Mucosa of stomach (tissue), 1 donor: ENCODE data around the gene AFDN.

Experiments used
- H3K27me3 ChIP-seq: one replicate; pipeline ENCODE4 v1.7.0; 2013; ENCODE audit warnings: mild to moderate bottlenecking, low read length; ENCODE audit not compliant: control insufficient read depth, insufficient read depth
- H3K36me3 ChIP-seq: one replicate; pipeline ENCODE4 v1.7.0; 2013; ENCODE audit warnings: low read length; ENCODE audit not compliant: control insufficient read depth, insufficient read depth
- H3K4me1 ChIP-seq: one replicate; pipeline ENCODE4 v1.7.0; 2013; ENCODE audit warnings: mild to moderate bottlenecking, low read length; ENCODE audit not compliant: control insufficient read depth, insufficient read depth
- H3K4me3 ChIP-seq: one replicate; pipeline ENCODE4 v1.7.0; 2013; ENCODE audit warnings: low read length
- H3K9ac ChIP-seq: one replicate; pipeline ENCODE4 v1.7.0; 2013; ENCODE audit warnings: mild to moderate bottlenecking, low read length, moderate library complexity
- H3K9me3 ChIP-seq: one replicate; pipeline ENCODE4 v1.7.0; 2013; ENCODE audit warnings: mild to moderate bottlenecking, low read length, moderate library complexity; ENCODE audit not compliant: control insufficient read depth
- donor health status: Pancreatic carcinoma.

AFDN gene

GRCh38 chr6:167872538-167873210 lies 46.0 kb downstream of the AFDN start:
- Histone ChIP-seq H3K4me1 (no peaks in the 10 kb centered on the region), H3K9me3 (no peaks in the 10 kb centered on the region), H3K4me3 (no peak overlapping the region), H3K27me3 (no peaks in the 10 kb centered on the region), H3K9ac (no peak overlapping the region), H3K36me3 (no peaks in the 10 kb centered on the region)

- Histone ChIP-seq H3K27me3 (no peaks in the 10 kb centered on the region), H3K4me1 (no peaks in the 10 kb centered on the region), H3K4me3 (no peak overlapping the region), H3K9me3 (no peaks in the 10 kb centered on the region), H3K9ac (no peak overlapping the region), H3K36me3 (no peaks in the 10 kb centered on the region)
Measured at GRCh38 chr6:167877994-167878779, 51.5 kb downstream of the AFDN start.

GRCh38 chr6:167879612-167880011 lies 52.9 kb downstream of the AFDN start:
- Histone ChIP-seq H3K4me3 (no peak overlapping the region), H3K27me3 (no peaks in the 10 kb centered on the region), H3K9me3 (no peaks in the 10 kb centered on the region), H3K9ac (no peak overlapping the region), H3K4me1 (no peaks in the 10 kb centered on the region), H3K36me3 (no peaks in the 10 kb centered on the region)

- Histone ChIP-seq H3K9me3 (no peaks in the 10 kb centered on the region), H3K9ac (no peak overlapping the region), H3K4me3 (no peak overlapping the region), H3K27me3 (no peaks in the 10 kb centered on the region), H3K36me3 (no peaks in the 10 kb centered on the region), H3K4me1 (no peaks in the 10 kb centered on the region)
Measured at GRCh38 chr6:167881327-167881726, 54.6 kb downstream of the AFDN start.

- no peaks in the 10 kb centered on the region for H3K36me3 ChIP-seq
Measured at GRCh38 chr6:167882244-167882643, 55.5 kb downstream of the AFDN start.

GRCh38 chr6:167888098-167888497 lies 61.4 kb downstream of the AFDN start:
- Histone ChIP-seq H3K36me3 (no peaks in the 10 kb centered on the region), H3K9ac (no peak overlapping the region), H3K9me3 (no peaks in the 10 kb centered on the region), H3K27me3 (no peaks in the 10 kb centered on the region), H3K4me3 (no peak overlapping the region), H3K4me1 (no peaks in the 10 kb centered on the region)

More at GRCh38 chr6:167882244-167882643, 55.5 kb downstream of the AFDN start:
- no peaks in the 10 kb centered on the region for H3K27me3 ChIP-seq
- no peaks in the 10 kb centered on the region for H3K4me1 ChIP-seq
- no peak overlapping the region for H3K9ac ChIP-seq
- no peak overlapping the region for H3K4me3 ChIP-seq
- no peaks in the 10 kb centered on the region for H3K9me3 ChIP-seq

- no peak overlapping the region for H3K9ac ChIP-seq
- H3K36me3 ChIP-seq, result no peaks in the 10 kb centered on the region
- H3K4me3 ChIP-seq, result no peak overlapping the region
Measured at GRCh38 chr6:167892835-167893815, 66.4 kb downstream of the AFDN start.

GRCh38 chr6:167894965-167895364 lies 68.3 kb downstream of the AFDN start:
- Histone ChIP-seq H3K9me3 (no peaks in the 10 kb centered on the region), H3K4me1 (no peaks in the 10 kb centered on the region), H3K36me3 (no peaks in the 10 kb centered on the region), H3K9ac (no peak overlapping the region), H3K27me3 (no peaks in the 10 kb centered on the region), H3K4me3 (no peak overlapping the region)

More at GRCh38 chr6:167892835-167893815, 66.4 kb downstream of the AFDN start:
- Histone ChIP-seq H3K9me3 (no peaks in the 10 kb centered on the region), H3K4me1 (no peaks in the 10 kb centered on the region), H3K27me3 (no peaks in the 10 kb centered on the region)

- H3K9me3 ChIP-seq, result no peaks in the 10 kb centered on the region
- no peaks in the 10 kb centered on the region for H3K36me3 ChIP-seq
- no peaks in the 10 kb centered on the region for H3K4me1 ChIP-seq
- no peaks in the 10 kb centered on the region for H3K27me3 ChIP-seq
- H3K9ac ChIP-seq, result no peak overlapping the region
- H3K4me3 ChIP-seq, result no peak overlapping the region
Measured at GRCh38 chr6:167896648-167897047, 69.9 kb downstream of the AFDN start.

- H3K4me3 ChIP-seq, result no peak overlapping the region
- no peak overlapping the region for H3K9ac ChIP-seq
- no peaks in the 10 kb centered on the region for H3K4me1 ChIP-seq
- H3K36me3 ChIP-seq, result no peaks in the 10 kb centered on the region
- H3K27me3 ChIP-seq, result no peaks in the 10 kb centered on the region
- no peaks in the 10 kb centered on the region for H3K9me3 ChIP-seq
Measured at GRCh38 chr6:167898673-167899311, 72.1 kb downstream of the AFDN start.

GRCh38 chr6:167904791-167905190 lies 78.1 kb downstream of the AFDN start:
- H3K4me1 ChIP-seq, result peaks cover 11% of the 10 kb centered on the region
- no peaks in the 10 kb centered on the region for H3K9me3 ChIP-seq
- no peak overlapping the region for H3K4me3 ChIP-seq
- H3K27me3 ChIP-seq, result no peaks in the 10 kb centered on the region
- no peaks in the 10 kb centered on the region for H3K36me3 ChIP-seq
- H3K9ac ChIP-seq, result no peak overlapping the region
